ENCODE measurements around the gene GINM1. TPM values are rescaled to one million over a fixed set of nuclear protein-coding genes. Genes with fewer than 3 reads are reported as not detected.

Gene GINM1
- total and polyA plus RNA-seq, 2 of the 8 experiments (the other 6 are each of a cell fraction or from before 2014, with no cell fraction given), result 5.1 to 21.6 TPM

DNA sequence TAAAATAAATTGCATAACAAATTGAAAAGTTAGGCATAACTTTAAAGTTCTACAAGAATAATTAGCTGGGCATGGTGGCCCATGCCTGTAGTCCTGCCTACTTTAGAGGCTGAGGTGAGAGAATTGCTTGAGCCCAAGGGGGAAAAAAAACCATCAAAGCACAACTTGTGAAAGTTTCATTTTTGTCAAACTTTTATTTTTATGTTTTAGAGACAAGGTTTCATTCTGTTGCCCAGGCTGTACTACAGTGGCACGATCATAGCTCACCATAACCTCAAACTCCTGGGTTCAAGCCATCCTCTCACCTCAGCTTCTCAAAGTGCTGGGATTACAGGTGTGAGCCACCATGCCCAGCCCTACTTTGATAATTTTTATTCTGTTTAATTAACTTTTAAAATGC lies 68.1 kb downstream of the GINM1 start:
- H3K14ac ChIP-seq (ENCODE audit: insufficient read length), result no peak overlapping the region
- DNase-seq (ENCODE audit: low read depth in 1 of 2, low spot score in 2 of 2) (no peak), FAIRE-seq (no peak)
- no peak overlapping the region for H2BK12ac ChIP-seq (ENCODE audit: low read depth, low read length)
- H2BK120ac ChIP-seq (replicated peaks; ENCODE audit: low read depth, low read length), result no peak overlapping the region
- H3K4me1 ChIP-seq (replicated peaks in 1 of 4; ENCODE audit: control insufficient read depth in 3 of 4, insufficient read depth in 4 of 4, low read length in 3 of 4), result no peaks in the 10 kb centered on the region
- no peaks in the 10 kb centered on the region for H3K27me3 ChIP-seq (replicated peaks in 1 of 4; ENCODE audit: control insufficient read depth in 3 of 4, extremely low read depth in 1 of 4, insufficient read depth in 3 of 4, low read length in 3 of 4)
- WGBS, 2 experiments (ENCODE audit: extremely low coverage in 1 of 2, insufficient coverage in 1 of 2, insufficient read length in 1 of 2, insufficient replicate concordance in 2 of 2, low coverage in 1 of 2, low lambda C conversion rate in 2 of 2, missing lambda C conversion rate in 1 of 2), result 93% methylated on average over 1 of the region's 1 CpG; no CpG with 5 or more reads in 1 of the 2 experiments
- H3K9ac ChIP-seq (replicated peaks in 1 of 4; ENCODE audit: extremely low read depth in 1 of 4, low read depth in 3 of 4, low read length in 3 of 4), result no peak overlapping the region
- H2AFZ ChIP-seq (ENCODE audit: low read length), result no peak overlapping the region
- no peak overlapping the region for H2AK5ac ChIP-seq (ENCODE audit: low read depth, low read length)
- no peak overlapping the region for H3K56ac ChIP-seq (replicated peaks; ENCODE audit: insufficient read length, low read depth, low read length)
- no peak overlapping the region for H2BK15ac ChIP-seq (ENCODE audit: low read length)
- H2BK20ac ChIP-seq (ENCODE audit: low read length), result no peak overlapping the region
- H3K4me2 ChIP-seq (ENCODE audit: insufficient read depth in 1 of 2, low read depth in 2 of 2, low read length in 2 of 2), result no peak overlapping the region
- no peak overlapping the region for H4K8ac ChIP-seq (ENCODE audit: extremely low read depth, insufficient read depth, low read length)
- H3K4me3 ChIP-seq (ENCODE audit: extremely low read depth in 1 of 4, insufficient read depth in 2 of 4, low read depth in 3 of 4, low read length in 4 of 4), result no peak overlapping the region
- no peak overlapping the region for H3K4ac ChIP-seq (replicated peaks; ENCODE audit: insufficient read length, low read depth, low read length)
- no peak overlapping the region for H3K23ac ChIP-seq (ENCODE audit: insufficient read length)
- H4K20me1 ChIP-seq (replicated peaks in 1 of 2; ENCODE audit: control insufficient read depth in 1 of 2, insufficient read depth in 2 of 2, low read length in 2 of 2), result no peaks in the 10 kb centered on the region
- H3K79me2 ChIP-seq (ENCODE audit: control insufficient read depth in 1 of 2, insufficient read depth in 2 of 2, low read length in 2 of 2), result no peaks in the 10 kb centered on the region
- H2BK5ac ChIP-seq (ENCODE audit: low read depth, low read length), result no peak overlapping the region
- no peaks in the 10 kb centered on the region for H3K79me1 ChIP-seq (ENCODE audit: low read depth, low read length)
- H3K36me3 ChIP-seq (ENCODE audit: control insufficient read depth in 2 of 4, insufficient read depth in 4 of 4, low read length in 3 of 4), result no peaks in the 10 kb centered on the region; a peak in 1 of 8 replicates
- no peak overlapping the region for H4K91ac ChIP-seq (replicated peaks; ENCODE audit: insufficient read length, low read length)
- CTCF ChIA-PET (ENCODE audit: partially characterized antibody), result interaction anchor here (1.6 kb wide), 1 partner anchor 73 kb away, joined by 4 read pairs; no protein-coding TSS in a partner anchor
- H4K5ac ChIP-seq (ENCODE audit: insufficient read length, low read depth, low read length), result no peak overlapping the region
- POLR2A ChIA-PET (ENCODE audit: partially characterized antibody), result no interaction called here
- H3K23me2 ChIP-seq (ENCODE audit: low read depth, low read length), result no peaks in the 10 kb centered on the region
- H3K9me3 ChIP-seq (ENCODE audit: insufficient read depth in 2 of 2, low read depth in 1 of 2, low read length in 1 of 2), result no peaks in the 10 kb centered on the region
- no peak overlapping the region for H3K27ac ChIP-seq (ENCODE audit: low read depth, low read length)
- no peak overlapping the region for H3K18ac ChIP-seq (ENCODE audit: extremely low read depth, low read length)
- TF ChIP-seq KDM4A (IDR thresholded peaks at IDR 0.05; ENCODE audit: low read depth, low read length, severe bottlenecking), result no peak
- TF ChIP-seq, protein P1, sequence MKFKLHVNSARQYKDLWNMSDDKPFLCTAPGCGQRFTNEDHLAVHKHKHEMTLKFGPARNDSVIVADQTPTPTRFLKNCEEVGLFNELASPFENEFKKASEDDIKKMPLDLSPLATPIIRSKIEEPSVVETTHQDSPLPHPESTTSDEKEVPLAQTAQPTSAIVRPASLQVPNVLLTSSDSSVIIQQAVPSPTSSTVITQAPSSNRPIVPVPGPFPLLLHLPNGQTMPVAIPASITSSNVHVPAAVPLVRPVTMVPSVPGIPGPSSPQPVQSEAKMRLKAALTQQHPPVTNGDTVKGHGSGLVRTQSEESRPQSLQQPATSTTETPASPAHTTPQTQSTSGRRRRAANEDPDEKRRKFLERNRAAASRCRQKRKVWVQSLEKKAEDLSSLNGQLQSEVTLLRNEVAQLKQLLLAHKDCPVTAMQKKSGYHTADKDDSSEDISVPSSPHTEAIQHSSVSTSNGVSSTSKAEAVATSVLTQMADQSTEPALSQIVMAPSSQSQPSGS (IDR thresholded peaks at IDR 0.05; ENCODE audit: low read length), result no peak
- TF ChIP-seq CHD1 (IDR thresholded peaks at IDR 0.05; ENCODE audit: low read depth, low read length), result no peak
- no peak for TF ChIP-seq POLR2A (IDR thresholded peaks at IDR 0.05; ENCODE audit: control extremely low read depth in 1 of 2, low read depth in 2 of 2, low read length in 2 of 2)
- no peak for TF ChIP-seq TCF12 (IDR thresholded peaks at IDR 0.05; ENCODE audit: low read depth, low read length)
- no peak for TF ChIP-seq NANOG (IDR thresholded peaks at IDR 0.05; ENCODE audit: insufficient read depth, low read depth, low read length, poor library complexity, severe bottlenecking)
- no peak for TF ChIP-seq MAFK (IDR thresholded peaks at IDR 0.05; ENCODE audit: low read depth, low read length)
- TF ChIP-seq KDM1A (IDR thresholded peaks at IDR 0.05; ENCODE audit: borderline replicate concordance, low read length), result no peak
- TF ChIP-seq ZNF274 (IDR thresholded peaks at IDR 0.05; ENCODE audit: borderline replicate concordance, extremely low read depth, low read length), result no peak
- no peak for TF ChIP-seq YY1 (IDR thresholded peaks at IDR 0.05; ENCODE audit: low read depth, low read length)
- no peak for TF ChIP-seq JUN (IDR thresholded peaks at IDR 0.05; ENCODE audit: low read depth, low read length)

Measured in H1 (cell line).